CMK (cell line): Measurements from ENCODE around the gene GAL.

Experiments used
- DNase-seq: peaks from one replicate; pipeline ENCODE4 v3.0.0-alpha.2; 2010; ENCODE audit warnings: low read depth

The GAL gene

DNA sequence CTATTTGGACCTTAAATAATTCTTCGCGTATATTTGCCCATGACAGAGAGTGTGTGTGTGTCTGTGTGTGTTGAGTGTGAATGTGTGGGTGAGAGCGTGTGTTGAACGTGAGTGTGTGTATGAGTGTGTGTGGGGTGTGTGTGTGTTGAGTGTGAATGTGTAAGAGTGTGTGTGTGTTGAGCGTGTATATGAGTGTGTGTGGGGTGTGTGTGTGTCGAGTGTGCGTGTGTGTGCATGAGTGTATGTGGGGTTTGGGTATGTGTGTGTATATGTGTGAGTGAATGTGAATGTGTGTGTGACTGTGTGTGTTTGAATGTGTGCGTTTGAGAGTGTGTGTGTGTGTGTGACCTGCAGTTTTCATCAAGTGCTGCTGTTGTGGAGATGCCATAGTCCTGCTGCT lies 26.8 kb downstream of the GAL start:
- no peak for DNase-seq

GRCh38 chr11:68714060-68714856 lies 29.9 kb downstream of the GAL start:
- DNase-seq, result no peak

DNA sequence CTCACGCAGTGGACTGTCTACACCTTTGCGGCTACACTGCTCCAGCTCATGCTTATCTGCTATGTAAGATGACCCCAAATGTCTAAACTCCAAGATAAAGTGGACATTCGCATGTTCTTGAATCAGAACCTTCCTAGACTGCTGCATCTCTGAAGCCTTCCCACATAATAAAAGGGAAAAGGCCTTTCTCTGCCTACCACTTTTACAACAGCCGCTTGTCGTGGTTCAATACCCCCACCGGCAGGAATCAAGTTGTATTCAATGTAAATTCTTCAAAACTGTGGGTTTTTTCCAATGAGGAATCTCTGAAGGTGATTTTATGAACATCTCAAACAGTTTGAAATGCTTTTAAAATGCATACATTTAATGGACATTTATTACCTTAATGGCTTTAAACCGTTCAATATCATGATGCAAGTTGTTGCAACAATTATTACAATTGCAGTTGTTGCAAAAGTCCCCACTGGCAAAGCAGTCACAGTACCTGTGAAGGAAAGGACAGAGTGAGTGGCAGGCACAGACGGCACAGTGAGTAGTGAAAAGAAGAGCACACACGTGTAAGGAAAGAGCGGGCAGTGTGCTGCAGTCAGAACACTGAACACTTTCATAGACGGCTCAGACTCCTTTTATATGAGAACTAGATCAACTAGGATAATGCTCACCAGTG lies 31.2 kb downstream of the GAL start:
- no peak for DNase-seq

- no peak for DNase-seq
Measured at GRCh38 chr11:68721075-68721474, 36.7 kb downstream of the GAL start.

- DNase-seq, result no peak
Measured at GRCh38 chr11:68722143-68722542, 37.8 kb downstream of the GAL start.

- peak; percentile 57 for DNase-seq
Measured at GRCh38 chr11:68724293-68724692, 39.9 kb downstream of the GAL start.

DNA sequence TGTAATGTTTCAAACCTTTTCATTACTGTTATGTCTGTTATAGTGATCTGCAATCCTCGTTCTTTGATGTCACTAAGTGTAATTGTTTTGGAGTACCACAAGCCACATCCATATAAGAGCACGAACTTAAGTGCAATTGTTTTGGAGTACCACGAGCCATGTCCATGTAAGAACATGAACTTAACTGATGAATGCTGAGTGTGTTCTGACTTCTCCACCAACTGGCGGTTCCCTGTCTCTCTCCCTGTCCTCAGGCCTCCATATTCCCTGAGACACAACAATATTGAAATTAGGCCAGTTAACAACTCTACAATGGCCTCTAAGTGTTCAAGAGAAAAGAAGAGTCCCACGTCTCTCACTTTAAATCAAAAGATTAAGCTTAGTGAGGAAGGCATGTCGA lies 43.4 kb downstream of the GAL start:
- DNase-seq, result no peak

- DNase-seq, result no peak
Measured at GRCh38 chr11:68734111-68734510, 49.8 kb downstream of the GAL start.

DNA sequence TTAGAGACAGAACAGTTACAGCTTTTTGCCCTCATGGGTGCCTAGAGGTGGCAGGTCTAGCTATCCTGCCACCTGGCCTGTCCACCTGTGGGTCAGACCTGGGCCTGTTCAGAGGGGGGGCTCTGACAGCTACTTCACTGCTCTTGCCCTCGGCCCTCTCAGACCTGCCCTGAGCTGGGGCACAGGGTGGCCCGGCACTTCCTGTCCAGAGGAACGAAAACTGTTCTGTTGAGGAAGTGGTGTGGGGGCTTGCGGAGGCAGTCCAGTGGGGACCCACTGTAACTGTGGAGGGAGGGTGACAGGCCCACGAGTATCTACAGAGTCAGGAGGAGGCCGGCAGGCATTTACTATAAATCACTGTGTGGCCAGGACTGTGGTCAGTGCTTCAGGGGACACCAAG lies 50.8 kb downstream of the GAL start:
- DNase-seq, result no peak

DNA sequence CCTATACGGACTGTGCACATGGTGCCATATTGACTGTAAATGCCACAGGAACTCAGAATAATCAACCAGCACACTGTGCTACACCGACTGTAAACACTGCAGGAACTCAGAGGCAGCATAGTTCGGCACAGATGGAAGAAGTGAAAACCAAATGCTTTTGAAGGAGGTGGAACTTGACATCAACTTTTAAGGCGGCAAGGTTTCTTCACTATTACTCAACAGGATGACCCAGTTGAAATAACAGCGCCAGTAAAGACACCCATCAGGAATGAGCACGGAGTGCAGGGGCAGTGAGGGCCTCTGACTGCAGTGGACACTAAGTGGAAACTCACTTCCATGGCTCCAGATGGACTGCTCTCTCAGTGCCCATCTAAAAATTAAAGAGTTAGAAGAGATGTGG lies 51.3 kb downstream of the GAL start:
- DNase-seq, result no peak
